ENCODE results near the gene GPC6.

DNA sequence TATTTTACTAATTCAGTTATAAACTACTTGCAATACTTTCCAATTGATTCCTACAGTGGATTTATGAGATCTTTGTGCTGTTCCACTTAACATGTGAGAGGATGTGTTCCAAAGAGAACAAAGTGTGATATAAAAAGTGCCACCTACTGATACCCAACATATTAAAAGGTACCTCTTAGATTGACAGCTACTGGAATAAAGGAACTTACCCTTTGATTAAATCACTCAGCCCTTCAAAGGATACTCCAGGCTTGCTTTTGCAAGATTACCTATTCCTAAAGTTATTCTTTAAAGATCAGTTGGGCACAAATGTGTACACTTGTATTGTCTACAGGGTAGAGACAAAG lies 1187.0 kb downstream of the GPC6 start:
- TF ChIP-seq, protein P1, sequence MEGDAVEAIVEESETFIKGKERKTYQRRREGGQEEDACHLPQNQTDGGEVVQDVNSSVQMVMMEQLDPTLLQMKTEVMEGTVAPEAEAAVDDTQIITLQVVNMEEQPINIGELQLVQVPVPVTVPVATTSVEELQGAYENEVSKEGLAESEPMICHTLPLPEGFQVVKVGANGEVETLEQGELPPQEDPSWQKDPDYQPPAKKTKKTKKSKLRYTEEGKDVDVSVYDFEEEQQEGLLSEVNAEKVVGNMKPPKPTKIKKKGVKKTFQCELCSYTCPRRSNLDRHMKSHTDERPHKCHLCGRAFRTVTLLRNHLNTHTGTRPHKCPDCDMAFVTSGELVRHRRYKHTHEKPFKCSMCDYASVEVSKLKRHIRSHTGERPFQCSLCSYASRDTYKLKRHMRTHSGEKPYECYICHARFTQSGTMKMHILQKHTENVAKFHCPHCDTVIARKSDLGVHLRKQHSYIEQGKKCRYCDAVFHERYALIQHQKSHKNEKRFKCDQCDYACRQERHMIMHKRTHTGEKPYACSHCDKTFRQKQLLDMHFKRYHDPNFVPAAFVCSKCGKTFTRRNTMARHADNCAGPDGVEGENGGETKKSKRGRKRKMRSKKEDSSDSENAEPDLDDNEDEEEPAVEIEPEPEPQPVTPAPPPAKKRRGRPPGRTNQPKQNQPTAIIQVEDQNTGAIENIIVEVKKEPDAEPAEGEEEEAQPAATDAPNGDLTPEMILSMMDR (IDR thresholded peaks at IDR 0.05; ENCODE audit: low read depth, low read length) = no peak
- TF ChIP-seq EZH2phosphoT487 (IDR thresholded peaks at IDR 0.05; ENCODE audit: low read depth) = no peak
